ENCODE data around the gene GNG4.

DNA sequence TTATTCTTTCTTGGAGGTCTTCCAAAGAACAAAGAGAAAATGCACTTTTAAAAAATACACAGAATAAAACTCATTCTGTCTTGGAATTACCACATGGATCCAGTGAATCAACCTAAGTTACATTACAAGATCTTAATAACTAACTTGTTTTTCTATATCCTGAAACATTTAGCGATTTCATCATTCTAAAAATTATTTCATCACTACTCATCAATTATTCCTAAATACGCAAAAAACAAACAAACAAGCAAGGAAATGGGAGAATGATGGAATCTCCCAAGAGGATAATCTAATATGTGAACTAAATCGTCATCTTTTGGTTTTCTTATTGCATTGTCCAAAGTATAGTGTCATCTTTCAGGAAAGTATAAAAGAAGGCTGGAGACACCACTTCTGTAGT, 38.5 kb upstream of the GNG4 start:
- TF ChIP-seq FOXK2 (IDR thresholded peaks at IDR 0.05), result no peak
- TF ChIP-seq SP1 (IDR thresholded peaks at IDR 0.05), result no peak
- TF ChIP-seq, protein P1, sequence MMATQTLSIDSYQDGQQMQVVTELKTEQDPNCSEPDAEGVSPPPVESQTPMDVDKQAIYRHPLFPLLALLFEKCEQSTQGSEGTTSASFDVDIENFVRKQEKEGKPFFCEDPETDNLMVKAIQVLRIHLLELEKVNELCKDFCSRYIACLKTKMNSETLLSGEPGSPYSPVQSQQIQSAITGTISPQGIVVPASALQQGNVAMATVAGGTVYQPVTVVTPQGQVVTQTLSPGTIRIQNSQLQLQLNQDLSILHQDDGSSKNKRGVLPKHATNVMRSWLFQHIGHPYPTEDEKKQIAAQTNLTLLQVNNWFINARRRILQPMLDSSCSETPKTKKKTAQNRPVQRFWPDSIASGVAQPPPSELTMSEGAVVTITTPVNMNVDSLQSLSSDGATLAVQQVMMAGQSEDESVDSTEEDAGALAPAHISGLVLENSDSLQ (IDR thresholded peaks at IDR 0.05), result no peak
- no peak for TF ChIP-seq TARDBP (IDR thresholded peaks at IDR 0.05)
- no peak for TF ChIP-seq FOXM1 (IDR thresholded peaks at IDR 0.05; ENCODE audit: borderline replicate concordance)
- TF ChIP-seq FOXA1 (IDR thresholded peaks at IDR 0.05), result no peak
- TF ChIP-seq LEF1 (IDR thresholded peaks at IDR 0.05; ENCODE audit: borderline replicate concordance), result no peak
- no peak for TF ChIP-seq BHLHE40 (IDR thresholded peaks at IDR 0.05; ENCODE audit: borderline replicate concordance)
- no peak for TF ChIP-seq SUZ12 (IDR thresholded peaks at IDR 0.05)
- TF ChIP-seq ARNT (IDR thresholded peaks at IDR 0.05), result no peak
